Smooth muscle cell (in vitro differentiated cells): ENCODE measurements around the gene ANGPTL2. TPM values are rescaled to one million over a fixed set of nuclear protein-coding genes. Genes with fewer than 3 reads are reported as not detected.

ENCODE experiments used
- DNase-seq: peaks from one replicate; lab custom pipeline; 2025; ENCODE audit not compliant: unreplicated experiment; lab: John Stamatoyannopoulos, UW
- H2AFZ ChIP-seq: fragments of 200-600 bp; sonication (generic); 2 replicates; pipeline ENCODE4 v1.6.0; 2016; ENCODE audit warnings: antibody characterized with exemption, low read depth, mild to moderate bottlenecking
- H3F3A ChIP-seq: fragments of 200-600 bp; sonication (generic); 2 replicates; pipeline ENCODE4 v1.6.0; 2017; ENCODE audit warnings: antibody characterized with exemption, low read depth
- H3K27ac ChIP-seq: fragments of 200-600 bp; sonication (generic); 2 replicates; pipeline ENCODE4 v1.5.1; 2016; ENCODE audit warnings: low read depth, mild to moderate bottlenecking
- H3K27me3 ChIP-seq: fragments of 200-600 bp; sonication (generic); 2 replicates; pipeline ENCODE4 v1.6.1; 2016; ENCODE audit warnings: low read depth, mild to moderate bottlenecking
- H3K36me3 ChIP-seq: fragments of 200-600 bp; sonication (generic); 2 replicates; pipeline ENCODE4 v1.5.1; 2016; ENCODE audit warnings: low read depth
- H3K4me1 ChIP-seq: fragments of 200-600 bp; sonication (generic); 2 replicates; pipeline ENCODE4 v1.5.1; 2016; ENCODE audit warnings: low read depth
- H3K4me2 ChIP-seq: fragments of 200-600 bp; sonication (generic); 2 replicates; pipeline ENCODE4 v1.6.0; 2016; ENCODE audit warnings: mild to moderate bottlenecking
- H3K4me3 ChIP-seq: fragments of 200-600 bp; sonication (generic); 2 replicates; pipeline ENCODE4 v1.5.1; 2016; ENCODE audit warnings: mild to moderate bottlenecking
- H3K79me2 ChIP-seq: fragments of 200-600 bp; sonication (generic); 2 replicates; pipeline ENCODE4 v1.6.0; 2016; ENCODE audit warnings: low read depth, mild to moderate bottlenecking
- H3K9ac ChIP-seq: fragments of 200-600 bp; sonication (generic); 2 replicates; pipeline ENCODE4 v1.6.0; 2016; ENCODE audit warnings: low read depth
- H3K9me3 ChIP-seq: fragments of 200-600 bp; sonication (generic); replicated peaks from 2 replicates; pipeline ENCODE4 v1.5.1; 2016; ENCODE audit warnings: low read depth
- H4K20me1 ChIP-seq: fragments of 200-600 bp; sonication (generic); 2 replicates; pipeline ENCODE4 v1.6.0; 2016; ENCODE audit warnings: low read depth
- CTCF ChIP-seq: fragments of 200-600 bp; sonication (generic); IDR thresholded peaks from 2 replicates; pipeline ENCODE4 v1.5.1; 2017; ENCODE audit warnings: borderline replicate concordance, mild to moderate bottlenecking, antibody characterized with exemption; ENCODE audit not compliant: insufficient read depth, poor library complexity, severe bottlenecking
- WGBS: methylation state at CpG from one replicate; pipeline ENCODE4 v1.1.7; 2016; ENCODE audit warnings: low lambda C conversion rate; 5-methylcytosine and 5-hydroxymethylcytosine counted together
- polyA plus RNA-seq: library from polyadenylated mRNA; unstranded; fragments of >200 nt; fragmentation: Nextera tagmentation; extraction: Ambion mirVana; gene quantifications from 2 replicates; pipeline ENCODE4 v1.2.1, GENCODE V29; 2016
- total RNA-seq: library from RNA; depleted of rRNA; stranded (reverse); fragments of >200 nt; gene quantifications from 2 replicates; pipeline ENCODE4 v1.2.3, GENCODE V29; 2014

The ANGPTL2 gene
- total and polyA plus RNA-seq, 2 experiments from 2014 or later = 16.1 to 18.7 TPM

- H4K20me1 ChIP-seq = no peaks in the 10 kb centered on the region
- H3F3A ChIP-seq = no peaks in the 10 kb centered on the region
- H3K4me3 ChIP-seq = no peak overlapping the region
- no peak overlapping the region for H3K27ac ChIP-seq
- no peaks in the 10 kb centered on the region for H3K27me3 ChIP-seq
- TF ChIP-seq CTCF = no peak
- H3K4me2 ChIP-seq = no peak overlapping the region
- no peaks in the 10 kb centered on the region for H3K36me3 ChIP-seq
- no peak for DNase-seq
- H2AFZ ChIP-seq = no peak overlapping the region
- 97% methylated on average over 8 of the region's 8 CpGs for WGBS
- H3K79me2 ChIP-seq = no peaks in the 10 kb centered on the region
- no peak overlapping the region for H3K9ac ChIP-seq
- H3K4me1 ChIP-seq = no peaks in the 10 kb centered on the region
- no peaks in the 10 kb centered on the region for H3K9me3 ChIP-seq
Observed at GRCh38 chr9:127087836-127088235, 34.6 kb downstream of the ANGPTL2 start.

- no peak overlapping the region for H3K9ac ChIP-seq
- H3K79me2 ChIP-seq = no peaks in the 10 kb centered on the region
- no peak overlapping the region for H3K27ac ChIP-seq
- no peaks in the 10 kb centered on the region for H3K9me3 ChIP-seq
- no peak overlapping the region for H3K4me2 ChIP-seq
- H3K36me3 ChIP-seq = no peaks in the 10 kb centered on the region
- H3K4me3 ChIP-seq = no peak overlapping the region
- H2AFZ ChIP-seq = no peak overlapping the region
- no peak for DNase-seq
- WGBS = 96% methylated on average over 6 of the region's 6 CpGs
- no peaks in the 10 kb centered on the region for H3F3A ChIP-seq
- no peak for TF ChIP-seq CTCF
- no peaks in the 10 kb centered on the region for H3K4me1 ChIP-seq
- H4K20me1 ChIP-seq = no peaks in the 10 kb centered on the region
- no peaks in the 10 kb centered on the region for H3K27me3 ChIP-seq
Observed at GRCh38 chr9:127087411-127087810, 35.0 kb downstream of the ANGPTL2 start.

- H3K4me1 ChIP-seq = no peaks in the 10 kb centered on the region
- no peaks in the 10 kb centered on the region for H3F3A ChIP-seq
- H2AFZ ChIP-seq = no peak overlapping the region
- H3K27me3 ChIP-seq = no peaks in the 10 kb centered on the region
- DNase-seq = no peak
- no peak overlapping the region for H3K4me3 ChIP-seq
- H3K27ac ChIP-seq = no peak overlapping the region
- no peaks in the 10 kb centered on the region for H3K36me3 ChIP-seq
- no peaks in the 10 kb centered on the region for H4K20me1 ChIP-seq
- H3K4me2 ChIP-seq = no peak overlapping the region
- H3K9me3 ChIP-seq = no peaks in the 10 kb centered on the region
- H3K79me2 ChIP-seq = no peaks in the 10 kb centered on the region
- 87% methylated on average over 4 of the region's 4 CpGs for WGBS
- TF ChIP-seq CTCF = no peak
- no peak overlapping the region for H3K9ac ChIP-seq
Observed at GRCh38 chr9:127086771-127087170, 35.7 kb downstream of the ANGPTL2 start.

GRCh38 chr9:127085186-127085585, 37.2 kb downstream of the ANGPTL2 start:
- no peak overlapping the region for H3K27ac ChIP-seq
- no peaks in the 10 kb centered on the region for H3F3A ChIP-seq
- no peak overlapping the region for H3K4me2 ChIP-seq
- no peaks in the 10 kb centered on the region for H3K27me3 ChIP-seq
- H4K20me1 ChIP-seq = no peaks in the 10 kb centered on the region
- DNase-seq = no peak
- H3K4me3 ChIP-seq = no peak overlapping the region
- 100% methylated on average over 2 of the region's 2 CpGs for WGBS
- no peaks in the 10 kb centered on the region for H3K4me1 ChIP-seq
- no peaks in the 10 kb centered on the region for H3K9me3 ChIP-seq
- H2AFZ ChIP-seq = no peak overlapping the region
- H3K79me2 ChIP-seq = no peaks in the 10 kb centered on the region
- H3K9ac ChIP-seq = no peak overlapping the region
- no peaks in the 10 kb centered on the region for H3K36me3 ChIP-seq
- TF ChIP-seq CTCF = no peak
